Measurements from ENCODE around the gene BRSK1.

DNA sequence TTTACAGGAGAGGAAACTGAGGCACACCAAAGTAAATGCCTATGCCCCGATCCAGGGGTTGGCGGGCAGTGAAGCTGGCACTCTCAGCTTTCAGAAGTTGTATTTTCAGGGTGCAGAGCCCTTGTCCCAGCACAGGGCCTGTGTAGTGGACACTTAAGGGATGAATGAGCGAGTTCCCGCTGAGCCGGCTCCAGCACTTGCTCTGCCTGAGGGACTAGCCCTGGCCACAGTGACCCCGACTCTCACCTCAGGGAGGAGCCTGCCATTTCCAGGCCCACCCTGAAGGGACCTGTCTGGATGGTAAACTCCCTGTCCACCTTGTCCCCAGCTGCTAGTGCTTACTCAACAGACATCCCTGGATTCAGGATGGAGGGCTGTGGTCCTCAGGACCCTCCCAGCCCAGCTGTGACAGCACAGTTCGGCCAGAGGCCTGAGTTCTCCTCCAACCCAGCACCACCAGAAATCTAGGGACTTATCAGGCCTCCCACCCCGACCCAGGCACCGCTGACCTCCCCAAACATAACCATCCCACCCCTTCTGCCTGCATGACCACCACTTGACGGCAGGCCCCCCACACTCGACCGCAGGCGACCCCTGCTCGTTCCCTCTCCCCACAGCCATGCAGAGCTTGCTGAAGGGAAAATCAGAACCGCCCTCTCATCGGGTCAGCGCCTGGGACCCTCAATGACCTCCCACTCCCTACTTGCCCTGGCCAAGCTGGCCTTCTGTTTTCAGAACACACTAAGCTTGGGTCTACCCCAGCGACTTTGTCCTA is 33.3 kb upstream of the BRSK1 start:
- TF ChIP-seq, protein P1, sequence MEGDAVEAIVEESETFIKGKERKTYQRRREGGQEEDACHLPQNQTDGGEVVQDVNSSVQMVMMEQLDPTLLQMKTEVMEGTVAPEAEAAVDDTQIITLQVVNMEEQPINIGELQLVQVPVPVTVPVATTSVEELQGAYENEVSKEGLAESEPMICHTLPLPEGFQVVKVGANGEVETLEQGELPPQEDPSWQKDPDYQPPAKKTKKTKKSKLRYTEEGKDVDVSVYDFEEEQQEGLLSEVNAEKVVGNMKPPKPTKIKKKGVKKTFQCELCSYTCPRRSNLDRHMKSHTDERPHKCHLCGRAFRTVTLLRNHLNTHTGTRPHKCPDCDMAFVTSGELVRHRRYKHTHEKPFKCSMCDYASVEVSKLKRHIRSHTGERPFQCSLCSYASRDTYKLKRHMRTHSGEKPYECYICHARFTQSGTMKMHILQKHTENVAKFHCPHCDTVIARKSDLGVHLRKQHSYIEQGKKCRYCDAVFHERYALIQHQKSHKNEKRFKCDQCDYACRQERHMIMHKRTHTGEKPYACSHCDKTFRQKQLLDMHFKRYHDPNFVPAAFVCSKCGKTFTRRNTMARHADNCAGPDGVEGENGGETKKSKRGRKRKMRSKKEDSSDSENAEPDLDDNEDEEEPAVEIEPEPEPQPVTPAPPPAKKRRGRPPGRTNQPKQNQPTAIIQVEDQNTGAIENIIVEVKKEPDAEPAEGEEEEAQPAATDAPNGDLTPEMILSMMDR (CRISPR knock-in tag; IDR thresholded peaks at IDR 0.05), result no peak
- no peak for TF ChIP-seq PCBP1 (IDR thresholded peaks at IDR 0.05; ENCODE audit: borderline replicate concordance, low read depth, low read length)
- no peak for TF ChIP-seq JUN (CRISPR knock-in tag; IDR thresholded peaks at IDR 0.05)
